Activated CD8-positive, alpha-beta memory T cell treated with anti-CD3 and anti-CD28 coated beads for 36 hours (primary cell): ENCODE data around the gene EMP2. TPM values are rescaled to one million over a fixed set of nuclear protein-coding genes. Genes with fewer than 3 reads are reported as not detected.
"Not testable (repeated sequence)": the region's sequence is repeated elsewhere in the genome, so short reads cannot be mapped to it uniquely, and the experiment has no call there.

Experiments
- CTCF ChIA-PET: fragments of 350-600 bp; sonication (Branson Sonifier 250); formaldehyde crosslinking; loops from one replicate; lab custom pipeline; 2021; ENCODE audit warnings: antibody characterized with exemption; lab: Charles Lee
- POLR2A ChIA-PET: fragments of 350-600 bp; sonication (Branson Sonifier 250); formaldehyde crosslinking; loops from one replicate; lab custom pipeline; 2021; ENCODE audit warnings: antibody characterized with exemption; lab: Charles Lee
- total RNA-seq, 2 experiments: library from RNA; stranded (reverse); gene quantifications; one replicate each; pipeline ENCODE4 v1.2.3, GENCODE V29; 2021

Gene EMP2
- not detected for total RNA-seq

GRCh38 chr16:10579965-10580882 is at the start of gene EMP2:
Gene EMP2 (minus strand): TSS chr16:10580598. CDS start chr16:10547617, 32,981 bp downstream.
- POLR2A ChIA-PET: no interaction called here
- CTCF ChIA-PET: no interaction called here

GRCh38 chr16:10629592-10629963 is 49.2 kb upstream of the EMP2 start:
- ChIA-PET POLR2A (no interaction called here), CTCF (interaction anchor here (0.7 kb wide), 1 partner anchor 1436 kb away, joined by 3 read pairs; no protein-coding TSS in a partner anchor)

- CTCF ChIA-PET: no interaction called here
- POLR2A ChIA-PET: no interaction called here
Observed at GRCh38 chr16:10625595-10626357, 45.4 kb upstream of the EMP2 start.

- CTCF ChIA-PET: no interaction called here
- POLR2A ChIA-PET: no interaction called here
Observed at GRCh38 chr16:10624527-10624926, 44.1 kb upstream of the EMP2 start.

GRCh38 chr16:10623059-10623458 is 42.7 kb upstream of the EMP2 start:
- ChIA-PET CTCF (no interaction called here), POLR2A (no interaction called here)

- CTCF ChIA-PET: no interaction called here
- POLR2A ChIA-PET: no interaction called here
Observed at GRCh38 chr16:10622036-10622921, 41.9 kb upstream of the EMP2 start.

GRCh38 chr16:10621216-10621949 is 41.0 kb upstream of the EMP2 start:
- CTCF ChIA-PET, POLR2A ChIA-PET: not testable (repeated sequence)

GRCh38 chr16:10620120-10620519 is 39.7 kb upstream of the EMP2 start:
- CTCF ChIA-PET: interaction anchor here (0.6 kb wide), 1 partner anchor 110 kb away, joined by 3 read pairs; no protein-coding TSS in a partner anchor

GRCh38 chr16:10619271-10619849 is 39.0 kb upstream of the EMP2 start:
- ChIA-PET POLR2A (no interaction called here), CTCF (no interaction called here)

More at GRCh38 chr16:10620120-10620519, 39.7 kb upstream of the EMP2 start:
- POLR2A ChIA-PET: no interaction called here

GRCh38 chr16:10618710-10619209 is 38.4 kb upstream of the EMP2 start:
- ChIA-PET CTCF (no interaction called here), POLR2A (no interaction called here)

GRCh38 chr16:10617662-10618420 is 37.4 kb upstream of the EMP2 start:
- ChIA-PET POLR2A (no interaction called here), CTCF (no interaction called here)

GRCh38 chr16:10616756-10617640 is 36.6 kb upstream of the EMP2 start:
- CTCF ChIA-PET: interaction anchor here (0.7 kb wide), 1 partner anchor 65 kb away, joined by 3 read pairs; no protein-coding TSS in a partner anchor
- POLR2A ChIA-PET: no interaction called here

- ChIA-PET CTCF (interaction anchor here (0.7 kb wide), 1 partner anchor 65 kb away, joined by 3 read pairs; no protein-coding TSS in a partner anchor), POLR2A (no interaction called here)
Observed at GRCh38 chr16:10616419-10616755, 36.0 kb upstream of the EMP2 start.

GRCh38 chr16:10614685-10615084 is 34.3 kb upstream of the EMP2 start:
- CTCF ChIA-PET: no interaction called here

GRCh38 chr16:10613785-10614485 is 33.5 kb upstream of the EMP2 start:
- ChIA-PET POLR2A (no interaction called here), CTCF (no interaction called here)

More at GRCh38 chr16:10614685-10615084, 34.3 kb upstream of the EMP2 start:
- POLR2A ChIA-PET: no interaction called here

GRCh38 chr16:10612649-10613179 is 32.3 kb upstream of the EMP2 start:
- POLR2A ChIA-PET: no interaction called here
- CTCF ChIA-PET: no interaction called here
